Measurements from ENCODE around the gene HVCN1. TPM values are rescaled to one million over a fixed set of nuclear protein-coding genes. Genes with fewer than 3 reads are reported as not detected.
"Not testable (repeated sequence)": the region's sequence is repeated elsewhere in the genome, so short reads cannot be mapped to it uniquely, and the experiment has no call there.

The HVCN1 gene
- total RNA-seq, 2 experiments from 2014 or later, result 3.9 to 4.1 TPM

- Histone ChIP-seq H3K4me1 (ENCODE audit: insufficient read depth, low read length) (peaks cover 14% of the 10 kb centered on the region), H3K36me3 (ENCODE audit: insufficient read depth, low read length) (peaks cover 6% of the 10 kb centered on the region), H3K4me3 (ENCODE audit: low read length) (no peak overlapping the region), H3K27ac (ENCODE audit: low read depth in 1 of 2, low read length in 2 of 2) (no peak overlapping the region), H3K27me3 (ENCODE audit: control insufficient read depth in 1 of 2, insufficient read depth in 2 of 2, low read length in 2 of 2) (no peaks in the 10 kb centered on the region), H3K9me3 (ENCODE audit: control insufficient read depth in 1 of 2, insufficient read depth in 1 of 2, low read length in 2 of 2) (no peaks in the 10 kb centered on the region)
- Mint-ChIP-seq H3K27me3 (no peaks in the 10 kb centered on the region), H3K4me1 (ENCODE audit: low read depth) (peaks cover 11% of the 10 kb centered on the region), H3K4me3 (no peak overlapping the region), H3K36me3 (ENCODE audit: low read depth) (peaks cover 41% of the 10 kb centered on the region), H3K27ac (no peak overlapping the region), H3K9me3 (no peaks in the 10 kb centered on the region)
- ATAC-seq (ENCODE audit: poor library complexity) (no peak), DNase-seq (no peak)
- intact Hi-C loops (cut with DNase I, micrococcal nuclease), result no loop called here
- no peak for TF ChIP-seq CTCF (IDR thresholded peaks at IDR 0.05)
- ChIA-PET CTCF (no interaction called here), POLR2A (no interaction called here)
These were observed 31.2 kb downstream of the HVCN1 start for GRCh38 chr12:110657747-110658146.

- Histone ChIP-seq H3K36me3 (ENCODE audit: insufficient read depth, low read length) (peaks cover 15% of the 10 kb centered on the region), H3K27me3 (ENCODE audit: control insufficient read depth in 1 of 2, insufficient read depth in 2 of 2, low read length in 2 of 2) (no peaks in the 10 kb centered on the region), H3K9me3 (ENCODE audit: control insufficient read depth in 1 of 2, insufficient read depth in 1 of 2, low read length in 2 of 2) (no peaks in the 10 kb centered on the region), H3K27ac (ENCODE audit: low read depth in 1 of 2, low read length in 2 of 2) (no peak overlapping the region), H3K4me3 (ENCODE audit: low read length) (no peak overlapping the region), H3K4me1 (ENCODE audit: insufficient read depth, low read length) (peaks cover 1% of the 10 kb centered on the region)
- POLR2A ChIA-PET, result no interaction called here
- H3K4me1 Mint-ChIP-seq (ENCODE audit: low read depth), result peaks cover under 1% of the 10 kb centered on the region
- ATAC-seq (ENCODE audit: poor library complexity) (no peak), DNase-seq (no peak)
- intact Hi-C loops (cut with DNase I, micrococcal nuclease), result no loop called here
- CTCF ChIA-PET, result no interaction called here
- H3K4me3 Mint-ChIP-seq, result no peak overlapping the region
- peaks cover 42% of the 10 kb centered on the region for H3K36me3 Mint-ChIP-seq (ENCODE audit: low read depth)
- H3K9me3 Mint-ChIP-seq, result no peaks in the 10 kb centered on the region
- no peaks in the 10 kb centered on the region for H3K27me3 Mint-ChIP-seq
- no peak overlapping the region for H3K27ac Mint-ChIP-seq
- no peak for TF ChIP-seq CTCF (IDR thresholded peaks at IDR 0.05)
These were observed 32.8 kb downstream of the HVCN1 start for GRCh38 chr12:110656071-110656655.

- H3K9me3 Mint-ChIP-seq; H3K4me1 Mint-ChIP-seq (ENCODE audit: low read depth); DNase-seq; ATAC-seq (ENCODE audit: poor library complexity); H3K27me3 ChIP-seq (ENCODE audit: control insufficient read depth in 1 of 2, insufficient read depth in 2 of 2, low read length in 2 of 2); H3K4me1 ChIP-seq (ENCODE audit: insufficient read depth, low read length); H3K27ac Mint-ChIP-seq; POLR2A ChIA-PET; H3K27me3 Mint-ChIP-seq; H3K4me3 Mint-ChIP-seq; intact Hi-C loops (cut with DNase I, micrococcal nuclease); H3K9me3 ChIP-seq (ENCODE audit: control insufficient read depth in 1 of 2, insufficient read depth in 1 of 2, low read length in 2 of 2); CTCF ChIA-PET; H3K27ac ChIP-seq (ENCODE audit: low read depth in 1 of 2, low read length in 2 of 2); H3K4me3 ChIP-seq (ENCODE audit: low read length): not testable (repeated sequence)
- H3K36me3 Mint-ChIP-seq (ENCODE audit: low read depth), result peaks cover 43% of the 10 kb centered on the region
- H3K36me3 ChIP-seq (ENCODE audit: insufficient read depth, low read length), result peaks cover 21% of the 10 kb centered on the region
These were observed 34.7 kb downstream of the HVCN1 start for GRCh38 chr12:110654238-110654637.

- DNase-seq, result no peak
- H3K4me3 Mint-ChIP-seq, result no peak overlapping the region
- no peaks in the 10 kb centered on the region for H3K27me3 Mint-ChIP-seq
- H3K9me3 ChIP-seq (ENCODE audit: control insufficient read depth in 1 of 2, insufficient read depth in 1 of 2, low read length in 2 of 2), result no peaks in the 10 kb centered on the region
- no peak overlapping the region for H3K27ac ChIP-seq (ENCODE audit: low read depth in 1 of 2, low read length in 2 of 2)
- no peaks in the 10 kb centered on the region for H3K27me3 ChIP-seq (ENCODE audit: control insufficient read depth in 1 of 2, insufficient read depth in 2 of 2, low read length in 2 of 2)
- H3K4me3 ChIP-seq (ENCODE audit: low read length), result no peak overlapping the region
- no peak for ATAC-seq (ENCODE audit: poor library complexity)
- H3K36me3 ChIP-seq (ENCODE audit: insufficient read depth, low read length), result peaks cover 26% of the 10 kb centered on the region
- CTCF ChIA-PET, result no interaction called here
- H3K9me3 Mint-ChIP-seq, result no peaks in the 10 kb centered on the region
- intact Hi-C loops (cut with DNase I, micrococcal nuclease), result no loop called here
- no peak for TF ChIP-seq CTCF (IDR thresholded peaks at IDR 0.05)
- POLR2A ChIA-PET, result interaction anchor here (0.6 to 0.8 kb wide), 2 partner anchors 35 to 136 kb away, joined by 3 read pairs; partner anchors contain the start of gene TCTN1
- H3K27ac Mint-ChIP-seq, result no peak overlapping the region
- peaks cover 14% of the 10 kb centered on the region for H3K4me1 ChIP-seq (ENCODE audit: insufficient read depth, low read length)
- peaks cover 34% of the 10 kb centered on the region for H3K4me1 Mint-ChIP-seq (ENCODE audit: low read depth)
- H3K36me3 Mint-ChIP-seq (ENCODE audit: low read depth), result peaks cover 42% of the 10 kb centered on the region
These were observed 39.5 kb downstream of the HVCN1 start for GRCh38 chr12:110649341-110649847.
